K562 (cell line): Measurements from ENCODE around the gene ARHGEF12. TPM values are rescaled to one million over a fixed set of nuclear protein-coding genes. Genes with fewer than 3 reads are reported as not detected.

Experiments
- ATAC-seq: fragments of 200-7000 bp; cut with Tn5 transposase; 3 replicates; pipeline ENCODE4 v1.9.1; 2020; ENCODE audit warnings: moderate library complexity
- BruUV-seq: library from RNA; stranded (reverse); fragments of 400-500 nt; replicated peaks from 2 replicates; lab custom pipeline; 2021; lab: Mats Ljungman, UMichigan
- CTCF ChIA-PET: fragments of 300-600 bp; formaldehyde crosslinking; extraction: SDS; loops from one replicate; lab custom pipeline; 2021; ENCODE audit warnings: low intra/inter-chr PET ratio; lab: Yijun Ruan, JAX
- POLR2A ChIA-PET: fragments of 300-600, 350-650 bp; sonication (Branson Sonifier 250); formaldehyde crosslinking; extraction: SDS; loops from one replicate; lab custom pipeline; 2021; ENCODE audit warnings: antibody characterized with exemption, inconsistent platforms; lab: Yijun Ruan, JAX
- DNase-seq, 4 experiments: peaks; one replicate each; pipeline versions ENCODE4 v3.0.0 to v3.0.0-alpha.2; 2011 to 2018; ENCODE audit warnings: low spot score in 3 of 4, mixed read lengths in 3 of 4; ENCODE audit errors: extremely low read depth in 1 of 4
- FAIRE-seq: peaks from 2 replicates; lab custom pipeline; 2011; peaks lifted over from hg19 to GRCh38; lab: Jason Lieb, UNC
- H2AFZ ChIP-seq: 2 replicates; pipeline ENCODE4 v1.6.0; 2011; ENCODE audit warnings: low read depth, low read length, control low read depth, inconsistent platforms
- H3K27ac ChIP-seq: fragments of 200-600 bp; 3 replicates; pipeline ENCODE4 v1.8.0; 2011; ENCODE audit warnings: low read depth, mild to moderate bottlenecking, control low read depth, inconsistent platforms, low read length, moderate library complexity, mixed read lengths; ENCODE audit errors: extremely low read depth
- H3K27me3 ChIP-seq, 2 experiments: fragments of 300-600 bp in 1 of 2; 2 replicates in 1 of 2; 3 replicates in 1 of 2; pipeline versions ENCODE4 v1.6.0 to v1.8.0; 2011; ENCODE audit warnings: inconsistent platforms in 2 of 2, low read length in 2 of 2, mild to moderate bottlenecking in 1 of 2, mixed read lengths in 1 of 2, moderate library complexity in 1 of 2; ENCODE audit not compliant: control insufficient read depth in 2 of 2, insufficient read depth in 2 of 2
- H3K36me3 ChIP-seq: fragments of 300-600 bp; 3 replicates; pipeline ENCODE4 v1.8.0; 2011; ENCODE audit warnings: mild to moderate bottlenecking, low read length, inconsistent platforms; ENCODE audit not compliant: control insufficient read depth, insufficient read depth
- H3K4me1 ChIP-seq, 2 experiments: fragments of 200-600 bp in 1 of 2; replicated peaks in 1 of 2; 2 replicates in 1 of 2; 3 replicates in 1 of 2; pipeline versions ENCODE4 v1.5.1 to v1.8.0; 2011; ENCODE audit warnings: inconsistent platforms in 2 of 2, low read length in 2 of 2, mild to moderate bottlenecking in 1 of 2, mixed read lengths in 1 of 2, moderate library complexity in 1 of 2; ENCODE audit not compliant: control insufficient read depth in 2 of 2, insufficient read depth in 2 of 2
- H3K4me2 ChIP-seq: 2 replicates; pipeline ENCODE4 v1.6.1; 2011; ENCODE audit warnings: low read length, control low read depth, inconsistent platforms, mixed read lengths; ENCODE audit not compliant: insufficient read depth
- H3K4me3 ChIP-seq: fragments of 200-600 bp; sonication (generic), shearing (Covaris generic); 2 replicates; pipeline ENCODE4 v1.5.1; 2016; ENCODE audit warnings: control low read depth, inconsistent platforms
- H3K79me2 ChIP-seq: fragments of 200-600 bp; 3 replicates; pipeline ENCODE4 v1.8.0; 2011; ENCODE audit warnings: low read length, inconsistent platforms; ENCODE audit not compliant: control insufficient read depth, insufficient read depth
- H3K9ac ChIP-seq, 2 experiments: 2 replicates each; pipeline versions ENCODE4 v1.6.0 to v1.6.1; 2011; ENCODE audit warnings: low read depth in 2 of 2, low read length in 2 of 2, control low read depth in 1 of 2, inconsistent platforms in 1 of 2, mild to moderate bottlenecking in 1 of 2, mixed read lengths in 1 of 2; ENCODE audit not compliant: insufficient read depth in 1 of 2
- H3K9me1 ChIP-seq: one replicate; pipeline ENCODE4 v1.6.0; 2011; ENCODE audit warnings: inconsistent platforms, mild to moderate bottlenecking, low read length, moderate library complexity; ENCODE audit not compliant: control insufficient read depth, insufficient read depth
- H3K9me3 ChIP-seq: replicated peaks from 2 replicates; pipeline ENCODE4 v1.5.1; 2011; ENCODE audit warnings: low read depth, low read length, inconsistent platforms; ENCODE audit not compliant: control insufficient read depth, insufficient read depth
- H4K20me1 ChIP-seq: replicated peaks from 2 replicates; pipeline ENCODE4 v1.6.1; 2011; ENCODE audit warnings: low read length, inconsistent platforms, mixed read lengths; ENCODE audit not compliant: control insufficient read depth, insufficient read depth
- BRD4 ChIP-seq: fragments of 200-600 bp; sonication (generic); IDR thresholded peaks from 2 replicates; pipeline ENCODE4 v1.6.1; 2017; ENCODE audit warnings: inconsistent platforms
- CC2D1A ChIP-seq: fragments of 450-650 bp; IDR thresholded peaks from 2 replicates; pipeline ENCODE4 v1.6.1; 2017; ENCODE audit warnings: mild to moderate bottlenecking
- SNIP1 ChIP-seq: fragments of 450-650 bp; IDR thresholded peaks from 2 replicates; pipeline ENCODE4 v1.7.1; 2017; ENCODE audit warnings: low read depth, mild to moderate bottlenecking
- SP2 ChIP-seq: IDR thresholded peaks from 2 replicates; pipeline ENCODE4 v1.6.1; 2011; ENCODE audit warnings: mild to moderate bottlenecking, low read depth, low read length, moderate library complexity; ENCODE audit not compliant: poor library complexity, severe bottlenecking; ENCODE audit errors: extremely low read depth
- SRSF9 ChIP-seq: fragments of 200-400 bp; formaldehyde crosslinking; IDR thresholded peaks from 2 replicates; pipeline ENCODE4 v1.6.1; 2017; ENCODE audit warnings: low read depth, low read length, borderline replicate concordance
- ZFPM2 ChIP-seq: fragments of 250-450 bp; sonication (Bioruptor Pico); IDR thresholded peaks from 2 replicates; pipeline ENCODE4 v1.5.1; 2022; ENCODE audit warnings: mild to moderate bottlenecking
- WGBS: fragments of 100-300 bp; shearing (Covaris generic); methylation state at CpG from one replicate; pipeline ENCODE4 v1.1.6; 2016; ENCODE audit warnings: low coverage, mixed read lengths; ENCODE audit not compliant: insufficient coverage; ENCODE audit errors: missing lambda C conversion rate; 5-methylcytosine and 5-hydroxymethylcytosine counted together
- in situ Hi-C: fragments of 300-500 bp; cut with MboI; formaldehyde crosslinking; loops from 4 replicates; pipeline ENCODE4 v1.15.0; 2018; ENCODE audit warnings: inconsistent platforms, mixed read lengths
- intact Hi-C: fragments of 100-400 bp; cut with micrococcal nuclease; formaldehyde crosslinking; loops from 2 replicates; pipeline ENCODE4 v1.14.2; 2022
- polyA plus RNA-seq, 8 experiments: library from polyadenylated mRNA; depleted of rRNA in 4 of 8; stranded (reverse) in 5 of 8; unstranded in 3 of 8; fragments of >200 nt; fragmentation: Nextera tagmentation in 2 of 8; fragmentation: Illumina TruSeq in 1 of 8; extraction: Ambion mirVana in 2 of 8; extraction: Trizol in 1 of 8; gene quantifications; 2 replicates each; pipeline versions ENCODE4 v1.2.1 to v1.2.3, GENCODE V29; 2011 to 2014; ENCODE audit warnings: inconsistent platforms in 1 of 8, missing spikeins in 1 of 8
- total RNA-seq, 7 experiments: library from RNA; depleted of rRNA in 6 of 7; stranded (reverse); fragments of >200 nt in 6 of 7; fragmentation: Illumina TruSeq in 2 of 7; extraction: Trizol in 2 of 7; gene quantifications; 2 replicates each; pipeline versions ENCODE4 v1.2.1 to v1.2.3, GENCODE V29; 2011 to 2021; ENCODE audit warnings: low replicate concordance in 1 of 7
- TF ChIP-seq, protein P1 (sequence below), 3 experiments: IDR thresholded peaks in 2 of 3; conservative IDR thresholded peaks in 1 of 3; 2 replicates each; pipeline ENCODE4 v1.5.1; 2011 to 2012; ENCODE audit warnings: low read length in 3 of 3, mild to moderate bottlenecking in 3 of 3, control low read depth in 2 of 3, improper control_type of control experiment in 1 of 3, inconsistent platforms in 1 of 3, low read depth in 1 of 3, mixed read lengths in 1 of 3, moderate library complexity in 1 of 3; ENCODE audit not compliant: insufficient read depth in 2 of 3
- TF ChIP-seq, protein P2 (sequence below), 2 experiments: fragments of 450-650 bp in 1 of 2; IDR thresholded peaks; 2 replicates each; pipeline ENCODE4 v1.6.1; 2011 to 2017; ENCODE audit warnings: low read depth in 2 of 2, antibody characterized with exemption in 1 of 2, borderline replicate concordance in 1 of 2, low read length in 1 of 2, mild to moderate bottlenecking in 1 of 2, mixed read lengths in 1 of 2; ENCODE audit not compliant: control insufficient read depth in 1 of 2
- TF ChIP-seq, protein P3 (sequence below): fragments of 450-650 bp; IDR thresholded peaks from 2 replicates; pipeline ENCODE4 v1.6.1; 2016; ENCODE audit warnings: mild to moderate bottlenecking

Gene ARHGEF12
- total and polyA plus RNA-seq, 9 of the 15 experiments (the other 6 are each of a cell fraction or from before 2014, with no cell fraction given), result 3.5 to 51.7 (median 29.5) TPM

GRCh38 chr11:120431633-120432032, 95.4 kb downstream of the ARHGEF12 start:
- Histone ChIP-seq H3K27ac (peak overlapping the region; percentile 2; the same call in 1 of the 3 replicates), H2AFZ (no peak overlapping the region), H3K4me1 (no peaks in the 10 kb centered on the region; a peak in 1 of 5 replicates), H3K9me1 (no peaks in the 10 kb centered on the region), H3K27me3 (no peaks in the 10 kb centered on the region), H3K4me3 (no peak overlapping the region), H3K36me3 (peaks cover 42% of the 10 kb centered on the region), H3K9me3 (no peaks in the 10 kb centered on the region), H3K9ac (no peak overlapping the region), H4K20me1 (no peaks in the 10 kb centered on the region), H3K4me2 (no peak overlapping the region), H3K79me2 (no peaks in the 10 kb centered on the region)
- ChIA-PET CTCF (no interaction called here), POLR2A (interaction anchor here (1.2 kb wide), 1 partner anchor 9 kb away, joined by 5 read pairs; no protein-coding TSS in a partner anchor)
- WGBS, result 86% methylated on average over 3 of the region's 3 CpGs
- in situ Hi-C loops, result no loop called here
- TF ChIP-seq BRD4, result no peak
- TF ChIP-seq, protein P1, sequence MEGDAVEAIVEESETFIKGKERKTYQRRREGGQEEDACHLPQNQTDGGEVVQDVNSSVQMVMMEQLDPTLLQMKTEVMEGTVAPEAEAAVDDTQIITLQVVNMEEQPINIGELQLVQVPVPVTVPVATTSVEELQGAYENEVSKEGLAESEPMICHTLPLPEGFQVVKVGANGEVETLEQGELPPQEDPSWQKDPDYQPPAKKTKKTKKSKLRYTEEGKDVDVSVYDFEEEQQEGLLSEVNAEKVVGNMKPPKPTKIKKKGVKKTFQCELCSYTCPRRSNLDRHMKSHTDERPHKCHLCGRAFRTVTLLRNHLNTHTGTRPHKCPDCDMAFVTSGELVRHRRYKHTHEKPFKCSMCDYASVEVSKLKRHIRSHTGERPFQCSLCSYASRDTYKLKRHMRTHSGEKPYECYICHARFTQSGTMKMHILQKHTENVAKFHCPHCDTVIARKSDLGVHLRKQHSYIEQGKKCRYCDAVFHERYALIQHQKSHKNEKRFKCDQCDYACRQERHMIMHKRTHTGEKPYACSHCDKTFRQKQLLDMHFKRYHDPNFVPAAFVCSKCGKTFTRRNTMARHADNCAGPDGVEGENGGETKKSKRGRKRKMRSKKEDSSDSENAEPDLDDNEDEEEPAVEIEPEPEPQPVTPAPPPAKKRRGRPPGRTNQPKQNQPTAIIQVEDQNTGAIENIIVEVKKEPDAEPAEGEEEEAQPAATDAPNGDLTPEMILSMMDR (IDR thresholded peaks at IDR 0.05 in 2 of 3, conservative IDR thresholded peaks at IDR 0.05 in 1 of 3; ENCODE audit: insufficient read depth in 2 of 3, low read depth in 1 of 3, low read length in 3 of 3), result peak; percentile 40 to 54 (median 49); a peak in 5 of 6 replicates
- TF ChIP-seq SRSF9, result no peak
- TF ChIP-seq SNIP1, result peak; percentile 79
- TF ChIP-seq ZFPM2 (CRISPR knock-in tag), result no peak
- peak; percentile 64 for TF ChIP-seq SP2
- TF ChIP-seq, protein P2, sequence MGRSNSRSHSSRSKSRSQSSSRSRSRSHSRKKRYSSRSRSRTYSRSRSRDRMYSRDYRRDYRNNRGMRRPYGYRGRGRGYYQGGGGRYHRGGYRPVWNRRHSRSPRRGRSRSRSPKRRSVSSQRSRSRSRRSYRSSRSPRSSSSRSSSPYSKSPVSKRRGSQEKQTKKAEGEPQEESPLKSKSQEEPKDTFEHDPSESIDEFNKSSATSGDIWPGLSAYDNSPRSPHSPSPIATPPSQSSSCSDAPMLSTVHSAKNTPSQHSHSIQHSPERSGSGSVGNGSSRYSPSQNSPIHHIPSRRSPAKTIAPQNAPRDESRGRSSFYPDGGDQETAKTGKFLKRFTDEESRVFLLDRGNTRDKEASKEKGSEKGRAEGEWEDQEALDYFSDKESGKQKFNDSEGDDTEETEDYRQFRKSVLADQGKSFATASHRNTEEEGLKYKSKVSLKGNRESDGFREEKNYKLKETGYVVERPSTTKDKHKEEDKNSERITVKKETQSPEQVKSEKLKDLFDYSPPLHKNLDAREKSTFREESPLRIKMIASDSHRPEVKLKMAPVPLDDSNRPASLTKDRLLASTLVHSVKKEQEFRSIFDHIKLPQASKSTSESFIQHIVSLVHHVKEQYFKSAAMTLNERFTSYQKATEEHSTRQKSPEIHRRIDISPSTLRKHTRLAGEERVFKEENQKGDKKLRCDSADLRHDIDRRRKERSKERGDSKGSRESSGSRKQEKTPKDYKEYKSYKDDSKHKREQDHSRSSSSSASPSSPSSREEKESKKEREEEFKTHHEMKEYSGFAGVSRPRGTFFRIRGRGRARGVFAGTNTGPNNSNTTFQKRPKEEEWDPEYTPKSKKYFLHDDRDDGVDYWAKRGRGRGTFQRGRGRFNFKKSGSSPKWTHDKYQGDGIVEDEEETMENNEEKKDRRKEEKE (IDR thresholded peaks at IDR 0.05; ENCODE audit: borderline replicate concordance in 1 of 2, control insufficient read depth in 1 of 2, low read depth in 2 of 2, low read length in 1 of 2), result 0 out of 4 replicates have a peak, but pooled peaks of 1 of the 2 experiments have one; percentile 24
- peak; percentile 77 for TF ChIP-seq CC2D1A
- TF ChIP-seq, protein P3, sequence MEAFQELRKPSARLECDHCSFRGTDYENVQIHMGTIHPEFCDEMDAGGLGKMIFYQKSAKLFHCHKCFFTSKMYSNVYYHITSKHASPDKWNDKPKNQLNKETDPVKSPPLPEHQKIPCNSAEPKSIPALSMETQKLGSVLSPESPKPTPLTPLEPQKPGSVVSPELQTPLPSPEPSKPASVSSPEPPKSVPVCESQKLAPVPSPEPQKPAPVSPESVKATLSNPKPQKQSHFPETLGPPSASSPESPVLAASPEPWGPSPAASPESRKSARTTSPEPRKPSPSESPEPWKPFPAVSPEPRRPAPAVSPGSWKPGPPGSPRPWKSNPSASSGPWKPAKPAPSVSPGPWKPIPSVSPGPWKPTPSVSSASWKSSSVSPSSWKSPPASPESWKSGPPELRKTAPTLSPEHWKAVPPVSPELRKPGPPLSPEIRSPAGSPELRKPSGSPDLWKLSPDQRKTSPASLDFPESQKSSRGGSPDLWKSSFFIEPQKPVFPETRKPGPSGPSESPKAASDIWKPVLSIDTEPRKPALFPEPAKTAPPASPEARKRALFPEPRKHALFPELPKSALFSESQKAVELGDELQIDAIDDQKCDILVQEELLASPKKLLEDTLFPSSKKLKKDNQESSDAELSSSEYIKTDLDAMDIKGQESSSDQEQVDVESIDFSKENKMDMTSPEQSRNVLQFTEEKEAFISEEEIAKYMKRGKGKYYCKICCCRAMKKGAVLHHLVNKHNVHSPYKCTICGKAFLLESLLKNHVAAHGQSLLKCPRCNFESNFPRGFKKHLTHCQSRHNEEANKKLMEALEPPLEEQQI, result peak; percentile 75; the same call in 1 of the 2 replicates
- intact Hi-C loops, result no loop called here
- BruUV-seq, result no TSS peak
- FAIRE-seq (peak; percentile 55), ATAC-seq (peak; percentile 98), DNase-seq (peak; percentile 17 to 41 (median 26))
